GM18508 (cell line): ENCODE data around the gene LPCAT3.

ENCODE experiments used
- ATAC-seq: cut with Tn5 transposase; IDR thresholded peaks from one replicate; pipeline ENCODE4 v1.9.1; 2021; ENCODE audit warnings: moderate number of reproducible peaks; ENCODE audit not compliant: insufficient read depth, unreplicated experiment

The LPCAT3 gene

DNA sequence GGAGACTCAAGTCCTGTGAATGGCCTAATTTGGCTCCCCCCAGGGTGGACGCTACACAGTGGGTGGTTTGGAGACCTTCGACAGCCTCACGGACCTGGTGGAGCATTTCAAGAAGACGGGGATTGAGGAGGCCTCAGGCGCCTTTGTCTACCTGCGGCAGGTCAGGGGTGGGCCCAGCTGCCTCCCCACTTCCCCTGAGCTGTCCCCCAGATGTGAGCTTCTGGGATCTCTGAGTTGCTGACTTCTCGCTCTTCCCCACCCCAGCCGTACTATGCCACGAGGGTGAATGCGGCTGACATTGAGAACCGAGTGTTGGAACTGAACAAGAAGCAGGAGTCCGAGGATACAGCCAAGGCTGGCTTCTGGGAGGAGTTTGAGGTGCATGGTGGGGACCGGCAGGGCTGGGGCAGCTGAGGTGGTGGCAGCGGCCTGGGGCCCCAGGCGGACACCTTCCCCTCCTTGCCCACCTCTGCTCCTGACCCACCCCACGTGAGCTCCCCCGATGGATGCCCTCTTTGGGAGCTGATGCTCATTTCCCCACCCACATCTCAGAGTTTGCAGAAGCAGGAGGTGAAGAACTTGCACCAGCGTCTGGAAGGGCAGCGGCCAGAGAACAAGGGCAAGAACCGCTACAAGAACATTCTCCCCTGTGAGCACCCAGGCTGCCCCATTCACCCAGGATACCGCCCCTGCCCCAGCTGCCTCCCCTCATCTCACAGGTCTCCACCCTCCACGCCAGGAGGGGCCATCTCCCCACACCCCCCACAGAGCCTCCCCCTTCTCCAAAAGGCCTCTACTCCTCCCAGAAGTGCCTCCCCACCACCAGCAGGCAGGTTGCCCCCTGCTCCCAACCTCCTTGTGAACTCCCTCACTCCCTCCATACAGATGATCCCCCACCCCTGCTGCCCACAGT is 62.9 kb downstream of the LPCAT3 start:
- ATAC-seq, result no peak

DNA sequence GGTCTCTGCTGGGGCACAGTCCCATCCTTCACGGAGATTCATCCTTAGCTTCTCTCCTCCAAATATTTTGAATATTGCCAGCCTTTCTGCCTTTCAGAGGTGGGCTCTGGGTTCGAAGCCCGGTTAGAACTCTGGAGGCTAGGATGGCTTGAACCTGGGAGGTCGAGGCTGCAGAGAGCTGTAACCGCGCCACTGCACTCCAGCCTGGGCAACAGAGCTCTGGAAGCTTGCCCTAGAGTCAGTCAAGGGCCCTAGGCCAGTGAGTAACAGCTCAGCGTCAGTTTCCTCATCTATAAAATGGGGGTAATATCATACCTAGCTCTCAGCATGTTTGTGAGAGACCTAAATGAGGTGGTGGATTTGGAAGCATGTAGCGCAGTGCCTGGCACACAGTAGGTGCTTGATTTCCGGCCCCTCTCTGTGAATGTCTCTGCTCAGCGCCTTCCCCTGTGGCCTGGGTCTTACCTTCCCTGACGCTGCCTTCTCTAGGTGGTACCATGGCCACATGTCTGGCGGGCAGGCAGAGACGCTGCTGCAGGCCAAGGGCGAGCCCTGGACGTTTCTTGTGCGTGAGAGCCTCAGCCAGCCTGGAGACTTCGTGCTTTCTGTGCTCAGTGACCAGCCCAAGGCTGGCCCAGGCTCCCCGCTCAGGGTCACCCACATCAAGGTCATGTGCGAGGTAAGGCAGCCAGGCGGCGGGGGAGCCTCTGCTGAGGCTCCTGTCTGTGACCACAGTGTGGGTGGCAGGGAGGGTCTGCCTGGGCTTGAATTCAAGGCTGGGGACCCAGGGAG is 63.8 kb downstream of the LPCAT3 start:
- ATAC-seq, result no peak

DNA sequence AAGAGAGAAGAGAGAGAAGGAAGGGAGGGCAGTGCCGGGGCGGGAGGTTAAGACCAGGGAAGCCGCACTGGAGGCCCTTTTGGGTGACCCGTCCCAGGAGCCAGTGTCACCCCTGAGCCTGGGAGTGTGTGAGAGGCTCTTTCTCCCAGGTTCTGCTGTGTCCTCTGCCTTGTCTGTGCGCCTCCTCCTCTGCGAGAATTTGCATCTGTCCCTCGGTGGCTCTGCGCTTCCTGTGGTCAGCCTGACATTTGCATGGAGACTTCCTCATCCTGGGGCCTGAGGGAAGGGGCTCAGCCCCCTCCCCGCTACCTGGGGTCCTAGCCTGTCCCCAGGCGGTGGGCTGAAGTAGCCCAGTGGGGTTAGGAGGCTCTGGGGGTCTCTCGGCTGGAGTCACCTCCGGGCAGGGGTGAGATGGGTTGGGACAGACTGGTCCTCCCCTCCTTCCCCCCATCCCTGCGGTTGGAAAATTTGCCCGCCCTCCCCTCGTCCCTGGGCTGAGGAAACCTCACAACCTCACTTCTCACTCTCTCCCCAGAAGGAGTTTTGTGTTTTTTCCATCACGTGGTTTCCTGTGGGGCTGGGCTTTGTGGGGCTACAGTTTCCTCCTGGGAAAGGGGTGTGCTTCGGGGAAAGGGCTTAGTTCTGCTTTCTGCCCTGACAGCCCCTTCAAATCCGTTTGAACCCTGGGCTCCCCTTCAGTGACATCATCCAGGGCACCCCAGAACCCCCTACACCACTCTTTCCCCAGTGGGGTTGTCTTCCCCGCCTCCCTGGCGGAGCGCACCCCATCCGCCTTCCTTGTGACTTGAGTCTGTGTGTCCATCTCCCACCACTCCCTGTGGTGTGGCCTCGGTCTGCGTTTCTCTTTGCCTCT is 64.6 kb downstream of the LPCAT3 start:
- no peak for ATAC-seq

DNA sequence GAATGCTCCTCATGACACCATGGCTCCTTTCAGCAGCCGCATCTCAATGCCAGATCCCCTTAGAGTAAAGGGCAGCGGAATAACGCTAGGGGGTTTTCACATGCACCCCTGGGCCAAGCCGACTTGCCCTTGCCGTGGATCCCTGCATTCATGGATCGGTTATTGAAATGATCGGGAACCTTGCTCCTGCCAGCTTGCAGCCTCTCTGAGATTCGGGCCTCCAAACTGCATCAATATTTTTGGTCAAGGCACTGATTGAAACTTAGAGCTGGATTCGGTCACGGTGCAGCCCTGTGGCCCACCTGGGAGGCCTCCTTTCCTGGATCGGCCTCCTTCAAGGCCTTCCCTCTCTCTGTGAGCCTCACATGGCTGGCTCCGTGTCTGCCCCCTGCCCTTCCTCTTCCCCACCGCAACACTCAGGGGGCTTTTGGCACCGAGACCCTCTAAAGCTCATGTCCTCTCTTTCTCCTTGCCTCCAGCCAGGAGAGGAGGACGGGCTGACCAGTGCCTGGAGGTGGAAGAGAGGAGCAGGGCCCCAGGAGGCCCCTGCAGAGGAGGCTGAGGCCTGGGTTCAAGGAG is 65.3 kb downstream of the LPCAT3 start:
- no peak for ATAC-seq

DNA sequence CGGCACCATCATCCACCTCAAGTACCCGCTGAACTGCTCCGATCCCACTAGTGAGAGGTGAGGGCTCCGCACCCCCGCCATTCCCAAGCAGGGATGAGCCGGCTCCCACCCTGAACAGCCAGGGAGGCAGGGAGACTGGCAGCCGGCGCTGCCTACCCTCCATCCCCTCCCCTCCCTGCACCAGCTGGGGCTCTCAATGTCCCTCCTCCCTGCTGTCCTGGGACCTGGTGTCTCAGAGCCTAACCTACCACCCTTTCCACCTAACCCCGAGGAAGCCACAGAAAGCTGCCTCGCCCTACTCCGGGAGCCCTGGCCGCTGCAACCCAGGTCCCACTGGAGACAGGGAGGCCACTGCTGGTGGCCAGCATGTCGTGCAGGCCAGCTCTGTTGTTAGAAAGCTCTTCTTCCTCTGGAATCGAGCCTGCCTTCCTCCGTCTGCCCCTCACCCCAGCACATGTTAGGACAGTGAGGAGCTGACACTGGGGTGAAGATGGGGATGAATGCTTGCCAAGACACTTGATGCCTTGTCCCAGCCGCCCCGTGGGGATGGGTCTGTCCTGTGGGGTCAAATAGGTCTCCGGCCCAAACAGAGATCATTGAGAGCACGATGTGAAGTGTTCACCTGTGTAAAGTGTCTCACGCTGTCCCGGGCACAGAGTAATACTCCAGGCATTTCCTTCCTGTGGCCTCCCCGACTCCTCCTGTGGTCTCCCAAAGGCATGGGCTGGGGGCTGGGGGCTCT is 66.0 kb downstream of the LPCAT3 start:
- no peak for ATAC-seq

DNA sequence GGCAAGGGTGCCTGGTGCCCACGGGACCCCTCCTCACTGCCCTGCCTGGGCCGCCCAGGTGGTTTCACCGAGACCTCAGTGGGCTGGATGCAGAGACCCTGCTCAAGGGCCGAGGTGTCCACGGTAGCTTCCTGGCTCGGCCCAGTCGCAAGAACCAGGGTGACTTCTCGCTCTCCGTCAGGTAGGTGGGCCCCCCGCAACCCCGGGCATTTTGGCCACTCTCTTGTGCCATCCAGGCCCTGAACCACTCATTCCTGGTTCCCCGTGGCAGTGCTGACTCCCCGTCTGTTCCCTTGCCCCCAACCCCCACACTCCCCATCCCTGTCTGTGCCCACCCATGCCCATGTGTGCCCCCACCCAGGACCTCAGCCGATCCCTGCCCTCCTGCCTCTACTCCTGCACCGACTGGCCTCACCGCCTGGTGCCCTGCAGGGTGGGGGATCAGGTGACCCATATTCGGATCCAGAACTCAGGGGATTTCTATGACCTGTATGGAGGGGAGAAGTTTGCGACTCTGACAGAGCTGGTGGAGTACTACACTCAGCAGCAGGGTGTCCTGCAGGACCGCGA is 66.6 kb downstream of the LPCAT3 start:
- ATAC-seq, result no peak

DNA sequence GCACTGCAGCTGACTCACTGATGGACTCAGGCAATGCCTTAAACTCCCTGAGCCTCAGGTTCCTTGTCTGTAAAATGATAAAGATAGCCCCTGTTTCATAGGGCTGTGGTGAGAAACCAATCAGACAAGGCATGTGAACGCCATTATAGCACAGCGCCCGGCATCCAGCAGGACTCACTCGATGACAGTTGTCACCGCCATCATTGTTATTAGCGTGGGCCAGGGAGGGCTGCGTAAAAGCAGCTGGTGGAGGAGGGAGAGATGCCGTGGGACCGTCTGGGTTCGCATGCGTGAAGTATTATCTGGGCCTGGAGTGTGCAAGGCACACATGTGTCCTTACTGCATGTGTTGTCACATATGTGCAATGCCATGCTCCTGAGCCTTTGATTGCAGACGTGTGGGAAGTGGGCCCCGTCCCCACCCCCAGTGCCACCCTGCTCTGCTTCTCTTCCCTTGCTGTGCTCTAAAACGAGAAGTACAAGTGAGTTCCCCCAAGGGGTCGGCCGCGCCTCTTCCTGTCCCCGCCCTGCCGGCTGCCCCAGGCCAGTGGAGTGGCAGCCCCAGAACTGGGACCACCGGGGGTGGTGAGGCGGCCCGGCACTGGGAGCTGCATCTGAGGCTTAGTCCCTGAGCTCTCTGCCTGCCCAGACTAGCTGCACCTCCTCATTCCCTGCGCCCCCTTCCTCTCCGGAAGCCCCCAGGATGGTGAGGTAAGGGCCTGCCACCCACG is 67.3 kb downstream of the LPCAT3 start, which contains the start of gene PTPN6:
TSS of gene PTPN6 (plus strand) at position 546 of the 730 bp plus-strand sequence. CDS start at position 703, 157 bp downstream.
- ATAC-seq, result no peak

DNA sequence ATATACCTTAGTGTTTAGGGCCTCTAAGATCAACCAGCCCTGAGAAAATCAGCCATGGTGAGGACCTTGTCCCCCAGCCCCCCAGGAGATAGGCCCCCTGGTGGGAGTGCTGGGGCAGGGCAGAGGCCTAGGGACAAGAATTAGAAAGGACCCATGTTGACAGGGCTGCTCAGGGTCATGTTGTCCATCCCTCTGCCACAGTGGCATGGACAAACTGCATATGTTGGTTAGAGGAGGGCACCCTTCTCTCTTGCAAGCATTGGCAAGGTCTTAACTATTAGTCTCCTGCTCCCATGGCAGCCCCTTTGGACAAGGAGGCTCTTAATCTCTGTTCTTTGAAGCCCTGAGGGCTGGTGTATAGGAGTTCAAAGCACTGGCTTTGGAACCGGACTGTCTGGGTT is 67.9 kb downstream of the LPCAT3 start:
- no peak for ATAC-seq

DNA sequence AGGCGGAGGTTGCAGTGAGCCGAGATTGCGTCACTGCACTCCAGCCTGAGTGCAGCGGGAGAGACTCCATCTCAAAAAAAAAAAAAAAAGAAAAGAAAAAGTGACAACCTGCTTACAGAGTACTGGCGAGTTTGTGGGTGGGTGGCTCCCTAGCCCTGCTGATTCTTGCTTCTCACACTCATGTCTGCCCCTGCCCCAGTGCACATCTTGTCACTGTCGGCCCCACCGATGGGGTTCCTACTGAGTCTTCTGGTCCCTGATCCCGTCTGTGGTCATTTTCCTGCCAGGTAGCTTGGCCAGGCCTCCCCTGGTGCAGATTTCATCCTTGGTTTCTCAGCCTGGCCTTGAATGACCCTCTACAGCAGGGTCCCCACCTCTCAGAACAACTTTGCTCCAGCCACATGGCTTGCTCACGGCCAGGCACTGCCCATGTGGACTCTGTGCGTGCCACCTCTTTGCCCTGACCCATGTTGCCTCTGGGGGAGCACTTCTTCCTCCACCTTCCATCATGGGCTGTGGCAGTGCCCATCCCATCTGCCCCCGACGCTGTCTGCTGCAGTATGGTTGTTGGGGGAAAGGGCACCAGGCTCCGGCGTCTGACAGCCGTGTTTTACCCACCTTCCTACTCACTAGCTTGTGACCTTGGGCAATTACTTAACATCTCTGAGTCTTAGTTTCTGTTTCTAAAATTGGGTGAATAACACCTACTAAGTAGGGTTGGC is 69.2 kb downstream of the LPCAT3 start:
- no peak for ATAC-seq

DNA sequence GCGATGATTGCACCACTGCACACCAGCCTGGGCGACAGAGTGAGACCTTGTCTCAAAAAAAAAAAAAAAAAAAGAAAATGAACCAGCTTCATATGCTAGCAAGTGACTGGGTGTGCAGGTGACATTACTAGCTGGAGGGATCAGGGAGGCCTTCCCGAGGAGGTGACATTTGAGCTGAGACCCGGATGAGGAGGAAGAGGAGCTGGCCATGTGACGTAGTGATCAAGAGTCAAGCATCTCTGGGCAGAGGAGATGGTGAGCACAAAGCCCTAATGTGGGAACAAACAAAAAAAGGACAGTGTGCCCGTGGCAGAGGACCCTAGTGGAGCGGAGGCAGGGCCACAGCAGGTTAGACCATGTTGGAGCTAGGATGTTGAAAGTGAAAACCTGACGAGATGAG is 70.7 kb downstream of the LPCAT3 start:
- no peak for ATAC-seq

DNA sequence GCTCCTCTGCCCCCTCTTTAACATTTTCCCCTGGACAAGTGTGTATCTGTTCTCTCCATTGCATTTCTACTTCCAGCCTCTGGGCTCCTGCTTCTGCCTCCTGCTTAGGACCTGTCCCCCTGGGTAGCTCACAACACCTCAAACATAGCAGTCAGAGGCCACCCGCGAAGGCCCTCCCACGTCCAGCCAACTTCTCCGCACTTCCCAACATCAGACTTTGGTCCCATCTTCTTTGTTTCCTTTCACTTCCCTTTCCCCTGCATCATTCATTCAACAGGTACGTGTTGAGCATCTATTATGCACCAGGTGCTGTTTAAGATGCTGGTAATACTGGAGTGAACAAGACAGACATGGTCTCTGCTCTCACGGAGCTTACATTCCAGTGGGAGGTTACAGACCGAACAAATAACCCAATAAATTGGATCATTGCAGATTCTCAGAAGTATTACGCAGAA is 71.3 kb downstream of the LPCAT3 start:
- no peak for ATAC-seq

DNA sequence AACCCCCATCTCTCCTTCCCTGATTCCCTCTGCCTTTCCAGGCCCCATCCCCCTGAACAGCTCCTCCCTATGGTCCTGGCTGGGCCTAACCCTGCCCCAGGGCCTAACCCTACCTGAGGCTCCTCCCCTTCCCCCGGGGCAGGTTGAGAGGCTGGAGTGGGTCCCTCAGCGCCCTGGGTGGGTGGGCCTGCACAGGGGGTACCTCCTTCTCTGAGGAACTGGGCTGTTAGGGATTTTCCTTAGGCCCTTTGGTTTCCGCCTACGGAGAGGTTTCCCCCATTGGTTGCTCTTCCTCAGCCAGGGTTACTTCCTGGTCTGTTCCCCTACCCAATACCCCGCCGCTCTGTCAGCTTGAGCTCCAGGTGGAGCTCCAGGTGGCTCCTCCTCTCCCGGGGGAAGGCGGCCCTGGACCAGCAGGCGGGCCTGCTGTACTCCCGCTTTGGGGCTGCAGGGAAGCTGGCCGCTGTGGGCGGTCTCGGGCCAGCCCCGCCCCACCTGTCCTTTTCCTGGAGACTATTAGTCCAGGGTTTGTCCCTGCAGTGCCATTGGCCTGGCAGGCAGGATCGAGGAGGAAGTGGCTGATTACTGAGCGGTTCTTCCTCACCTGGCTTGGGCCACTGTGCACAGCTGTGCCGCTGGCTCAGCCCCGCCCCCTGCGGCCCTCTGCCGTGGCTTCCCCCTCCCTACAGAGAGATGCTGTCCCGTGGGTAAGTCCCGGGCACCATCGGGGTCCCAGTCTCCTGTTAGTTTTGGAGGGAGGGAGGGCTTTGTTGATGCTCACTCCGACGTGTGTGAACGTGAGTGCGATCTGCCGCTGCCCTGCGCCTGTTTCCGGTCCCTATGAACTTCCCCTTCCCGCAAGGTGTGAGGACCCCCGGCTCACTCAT is 72.0 kb downstream of the LPCAT3 start:
- ATAC-seq, result no peak

DNA sequence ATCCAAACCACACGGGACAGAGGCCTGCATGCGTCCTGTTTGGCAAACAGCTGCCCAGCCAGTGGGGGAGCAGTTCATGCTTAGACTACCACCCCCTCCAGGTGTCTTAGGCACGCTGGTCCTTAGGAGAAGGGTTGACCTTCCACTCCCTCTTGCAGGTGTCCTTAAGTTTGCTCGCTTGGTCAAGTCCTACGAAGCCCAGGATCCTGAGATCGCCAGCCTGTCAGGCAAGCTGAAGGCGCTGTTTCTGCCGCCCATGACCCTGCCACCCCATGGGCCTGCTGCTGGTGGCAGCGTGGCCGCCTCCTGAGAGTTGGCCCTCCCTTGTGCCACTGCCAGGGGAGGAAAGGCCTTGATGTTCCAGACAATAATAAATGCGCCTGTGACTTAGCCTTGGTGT is 72.7 kb downstream of the LPCAT3 start:
- no peak for ATAC-seq

DNA sequence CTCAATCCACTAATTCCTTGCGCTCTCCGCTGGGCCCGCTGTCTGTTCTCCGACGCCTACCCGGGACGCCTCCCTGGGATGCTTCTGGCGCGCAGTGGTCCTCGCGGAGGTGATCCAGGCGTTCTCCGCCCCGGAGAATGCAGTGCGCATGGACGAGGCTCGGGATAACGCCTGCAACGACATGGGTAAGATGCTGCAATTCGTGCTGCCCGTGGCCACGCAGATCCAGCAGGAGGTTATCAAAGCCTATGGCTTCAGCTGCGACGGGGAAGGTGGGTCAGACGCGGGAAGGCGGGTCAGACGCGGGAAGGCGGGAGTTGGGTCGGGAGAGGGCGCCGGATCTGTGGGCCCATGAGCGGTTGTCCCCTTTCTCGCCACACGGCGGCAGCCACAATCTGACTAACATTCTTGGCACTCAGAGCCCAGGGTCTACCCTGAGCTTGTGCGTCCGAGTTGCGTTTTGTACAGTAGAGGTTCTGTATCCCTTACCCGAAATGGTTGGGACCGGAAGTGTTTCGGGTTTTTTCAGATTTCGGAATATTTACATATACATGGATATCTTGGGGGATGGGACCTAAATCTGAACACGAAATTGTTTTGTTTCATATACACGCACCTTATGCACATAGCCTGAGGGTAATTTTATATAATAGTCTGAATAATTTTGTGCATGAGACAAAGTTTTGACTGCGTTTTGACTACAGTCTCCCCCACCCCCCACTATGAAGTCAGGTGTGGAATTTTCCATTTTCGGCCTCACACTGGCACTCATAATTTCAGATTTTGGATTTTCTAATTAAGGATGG is 73.7 kb downstream of the LPCAT3 start:
- peak; percentile 8 for ATAC-seq

DNA sequence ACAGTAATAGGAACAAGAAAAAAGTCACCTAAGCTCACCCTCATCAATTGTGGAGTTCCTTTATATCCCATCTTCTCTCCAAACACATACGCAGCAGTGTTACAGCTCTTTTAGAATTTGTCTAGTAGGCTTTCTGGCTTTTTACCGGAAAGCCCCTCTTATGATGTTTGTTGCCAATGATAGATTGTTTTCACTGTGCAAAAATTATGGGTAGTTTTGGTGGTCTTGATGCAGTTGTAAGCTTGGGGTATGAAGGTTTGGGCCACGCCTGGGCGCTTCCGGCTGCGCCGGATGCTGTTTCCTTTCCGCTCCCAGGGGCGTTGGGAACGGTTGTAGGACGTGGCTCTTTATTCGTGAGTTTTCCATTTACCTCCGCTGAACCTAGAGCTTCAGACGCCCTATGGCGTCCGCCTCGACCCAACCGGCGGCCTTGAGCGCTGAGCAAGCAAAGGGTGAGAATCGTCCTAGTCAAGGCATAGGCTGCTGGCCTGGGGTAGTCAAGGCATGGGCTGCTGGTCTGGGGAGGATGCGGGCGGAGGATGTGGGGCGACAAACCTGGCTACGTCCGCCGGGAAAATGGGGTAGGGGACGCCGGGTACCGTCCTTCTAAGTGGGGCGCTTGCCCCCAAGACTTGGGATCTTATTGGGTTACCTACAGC is 74.4 kb downstream of the LPCAT3 start, which contains the start of the genes C12orf57 and RNU7-1:
TSS of gene C12orf57 (plus strand) at position 301 of the 659 bp plus-strand sequence. CDS start at position 401, 100 bp downstream.
TSS of gene RNU7-1 (plus strand) at position 95 of the 659 bp plus-strand sequence.
- peak; percentile 25 for ATAC-seq
